SHP77 (cell line): Measurements from ENCODE around the gene SDR9C7.
"Not testable (repeated sequence)": the region's sequence is repeated elsewhere in the genome, so short reads cannot be mapped to it uniquely, and the experiment has no call there.

Source experiments
- DNase-seq, 2 experiments: peaks; one replicate each; lab custom pipeline; 2025; lab: John Stamatoyannopoulos, UW

The SDR9C7 gene

DNA sequence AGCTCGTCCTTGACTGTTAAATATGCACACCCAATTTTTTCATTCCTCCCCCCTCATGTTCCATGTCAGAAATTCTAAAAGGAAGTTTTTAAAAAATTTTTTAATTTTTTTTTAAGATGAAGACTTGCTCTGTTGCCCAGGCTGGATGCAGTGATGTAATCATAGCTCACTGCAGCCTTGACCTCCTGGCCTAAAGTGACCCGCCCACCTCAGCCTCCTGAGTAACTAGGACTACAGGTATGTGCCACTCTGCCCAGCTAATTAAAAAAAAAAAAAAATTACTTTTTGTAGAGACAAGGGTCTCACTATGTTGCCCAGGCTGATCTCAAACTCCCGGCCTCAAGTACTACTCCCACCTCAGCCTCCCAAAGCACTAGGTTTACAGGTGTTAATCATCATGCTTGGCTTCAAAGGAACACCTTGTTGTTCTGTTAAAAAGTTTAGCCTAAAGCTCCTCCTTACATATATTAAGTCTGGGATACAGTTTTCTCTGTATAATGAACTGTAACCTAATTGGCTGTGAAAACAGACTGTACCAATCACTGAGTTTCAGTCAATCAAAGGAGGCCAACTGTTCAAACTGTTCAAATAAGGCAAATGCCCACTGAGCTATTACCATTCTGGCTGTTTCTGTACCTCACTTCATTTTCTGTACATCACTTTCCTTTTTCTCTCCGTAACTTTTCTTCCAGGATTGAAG, 17.8 kb downstream of the SDR9C7 start:
- no peak for DNase-seq

DNA sequence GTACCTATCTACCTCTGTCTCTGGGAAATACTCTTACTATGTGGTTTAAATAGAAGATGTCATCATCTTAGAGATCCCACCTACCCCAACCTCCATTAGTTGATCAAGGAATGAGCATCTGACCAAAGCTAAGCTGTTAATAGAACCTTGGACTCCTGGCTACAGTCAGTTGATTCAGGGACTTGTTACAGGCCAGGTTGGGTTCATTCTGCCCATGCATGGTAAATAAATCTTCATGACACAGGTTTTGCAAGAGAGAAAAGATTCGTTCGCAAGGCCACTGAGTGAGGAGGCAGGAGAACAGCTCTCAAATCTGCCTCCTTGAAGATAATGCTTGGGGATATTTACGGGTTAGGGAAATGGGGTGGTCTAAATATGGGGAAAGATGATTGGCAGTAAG, 19.5 kb downstream of the SDR9C7 start:
- no peak for DNase-seq

DNA sequence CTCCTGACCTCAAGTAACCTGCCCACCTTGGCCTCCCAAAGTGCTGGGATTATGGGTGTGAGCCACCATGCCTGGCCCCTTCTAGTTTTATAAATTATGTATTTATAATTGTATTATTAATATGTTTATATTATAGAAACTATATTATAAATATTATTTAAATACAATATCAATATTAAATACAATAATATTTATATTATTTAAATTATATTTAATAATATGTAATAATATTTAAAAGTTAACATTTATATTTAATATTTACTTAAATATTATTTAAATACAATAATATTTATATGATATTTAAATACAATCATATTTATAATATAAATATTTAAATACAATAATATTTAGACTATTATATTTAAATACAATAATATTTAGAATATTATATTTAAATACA, 20.0 kb downstream of the SDR9C7 start:
- DNase-seq, result no peak

DNA sequence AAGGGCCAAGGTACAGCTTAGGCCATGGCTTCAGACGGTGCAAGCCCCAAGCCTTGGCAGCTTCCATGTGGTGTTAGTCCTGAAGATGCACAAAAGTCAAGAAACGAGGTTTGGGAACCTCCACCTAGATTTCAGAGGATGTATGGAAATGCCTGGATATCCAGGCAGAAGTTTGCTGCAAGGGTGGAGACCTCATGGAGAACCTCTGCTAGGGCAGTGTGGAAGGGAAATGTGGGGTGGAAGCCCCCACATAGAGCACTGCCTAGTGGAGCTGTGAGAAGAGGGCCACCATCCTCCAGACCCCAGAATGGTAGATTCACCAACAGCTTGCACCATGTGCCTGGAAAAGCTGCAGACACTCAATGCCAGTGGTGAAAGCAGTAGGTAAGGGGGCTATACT, 24.8 kb downstream of the SDR9C7 start:
- DNase-seq, result not testable (repeated sequence)

DNA sequence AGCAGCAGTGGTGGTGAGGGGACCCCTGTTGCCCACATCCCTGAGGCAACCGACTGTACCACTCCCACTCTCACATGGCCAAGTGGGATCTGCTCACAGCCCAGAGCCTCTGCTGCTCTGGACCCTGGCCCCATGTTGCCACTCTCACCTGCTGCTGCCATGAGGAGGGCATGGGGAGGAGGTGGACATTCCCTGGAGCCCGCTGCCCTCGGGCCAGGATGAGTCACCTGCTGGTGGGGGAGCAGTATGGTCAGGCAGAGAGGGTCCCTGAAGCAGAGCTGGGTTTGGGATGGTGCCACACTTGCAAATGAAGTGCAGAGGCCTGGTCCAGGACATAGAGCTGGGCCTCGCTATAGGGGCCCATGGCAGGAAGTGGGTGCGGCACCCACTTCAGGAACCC, 26.1 kb downstream of the SDR9C7 start:
- DNase-seq, result no peak

DNA sequence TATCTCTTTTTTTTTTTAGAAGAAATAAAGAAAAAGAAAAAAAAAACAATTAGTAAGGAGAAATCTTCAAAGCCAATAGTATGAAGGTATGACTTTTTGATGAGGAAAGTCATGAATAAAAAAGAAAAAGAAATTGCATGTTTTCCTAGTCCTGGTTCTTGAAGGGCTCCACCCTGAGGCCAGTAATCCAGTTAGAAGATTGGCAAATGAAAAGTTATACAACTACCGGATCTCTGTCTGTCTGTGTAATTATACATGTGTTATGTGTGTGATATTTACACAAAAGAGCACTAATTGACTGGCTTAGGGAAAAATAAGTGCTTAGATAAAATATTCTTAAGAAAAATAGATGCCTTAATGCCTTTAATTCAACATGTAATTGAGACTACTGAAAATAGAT, 28.4 kb downstream of the SDR9C7 start:
- no peak for DNase-seq

DNA sequence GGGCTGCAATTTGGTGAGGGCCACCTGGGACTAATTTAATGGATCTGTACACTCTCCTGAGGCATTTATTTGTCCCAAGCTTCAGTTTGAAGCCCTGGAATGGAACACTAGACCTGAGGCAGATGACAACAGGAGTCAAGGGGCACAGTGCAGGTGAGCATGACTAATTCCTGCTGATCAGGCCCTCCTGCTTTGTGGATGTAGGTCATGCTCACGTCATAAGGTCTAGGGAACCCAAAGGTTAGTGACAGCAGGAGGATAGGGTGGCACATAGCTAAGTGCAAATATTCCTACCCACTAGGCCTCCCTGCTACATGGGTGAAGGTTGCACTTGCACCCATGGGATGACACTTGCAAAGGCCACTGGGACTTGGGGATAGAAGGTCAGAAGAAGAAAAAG, 30.8 kb downstream of the SDR9C7 start:
- no peak for DNase-seq

DNA sequence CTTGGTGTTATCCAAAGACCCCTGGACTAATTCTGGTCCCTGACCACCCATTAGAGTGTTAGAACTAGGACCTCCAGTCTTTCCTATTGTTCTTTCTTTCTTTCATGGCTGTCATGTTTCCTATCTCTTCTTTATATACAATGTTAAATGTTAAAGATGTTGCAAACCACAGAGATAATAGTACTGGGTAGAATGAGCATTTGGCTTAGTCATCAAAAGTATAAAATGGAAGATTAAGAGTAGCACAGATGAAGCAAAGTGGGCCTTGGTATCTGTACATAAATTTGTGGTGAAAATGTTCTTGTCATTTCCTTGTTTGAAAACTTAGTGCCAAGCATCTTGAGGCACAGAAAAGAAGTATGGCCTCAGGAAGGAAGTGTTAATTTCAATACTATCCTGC, 32.9 kb downstream of the SDR9C7 start:
- DNase-seq, result not testable (repeated sequence)

DNA sequence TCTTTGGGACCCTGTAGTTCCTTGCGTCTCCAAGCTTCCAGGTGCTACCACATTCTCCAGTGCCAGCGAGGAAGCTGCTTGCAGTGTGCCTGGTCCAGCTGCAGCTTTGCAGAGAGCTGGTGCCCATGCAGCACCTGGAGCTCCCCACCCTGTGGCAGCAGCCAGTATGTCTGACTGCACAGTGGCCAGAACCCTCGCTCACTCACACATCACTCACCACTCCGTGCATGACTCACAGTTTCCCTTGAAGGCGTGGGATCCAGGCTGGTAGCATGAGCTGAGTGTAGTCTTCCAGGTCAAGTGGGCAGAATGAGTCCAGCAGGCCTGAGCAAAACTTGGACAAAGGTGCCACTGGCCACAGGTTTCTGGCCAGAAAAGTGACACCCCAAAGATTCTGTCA, 33.6 kb downstream of the SDR9C7 start:
- no peak for DNase-seq

DNA sequence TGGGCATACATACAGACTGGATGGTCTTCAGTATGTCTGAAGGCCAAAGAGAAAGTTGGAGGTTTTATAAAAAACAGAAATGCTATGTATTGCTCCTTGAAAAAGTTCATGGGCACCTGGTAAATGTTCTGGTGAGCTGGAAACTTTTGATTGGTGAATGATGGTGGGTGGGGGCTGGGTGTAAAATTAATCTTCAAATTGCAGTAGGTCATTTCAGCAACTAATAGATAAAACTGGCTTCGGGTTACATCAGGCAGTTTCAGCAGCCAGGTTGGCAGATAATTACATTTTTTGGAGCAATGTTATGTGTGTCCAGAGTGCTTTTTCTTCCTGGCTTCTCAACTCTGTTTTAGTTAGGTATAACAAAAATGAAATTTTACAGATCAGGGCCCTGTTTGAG, 35.3 kb downstream of the SDR9C7 start:
- DNase-seq, result no peak

DNA sequence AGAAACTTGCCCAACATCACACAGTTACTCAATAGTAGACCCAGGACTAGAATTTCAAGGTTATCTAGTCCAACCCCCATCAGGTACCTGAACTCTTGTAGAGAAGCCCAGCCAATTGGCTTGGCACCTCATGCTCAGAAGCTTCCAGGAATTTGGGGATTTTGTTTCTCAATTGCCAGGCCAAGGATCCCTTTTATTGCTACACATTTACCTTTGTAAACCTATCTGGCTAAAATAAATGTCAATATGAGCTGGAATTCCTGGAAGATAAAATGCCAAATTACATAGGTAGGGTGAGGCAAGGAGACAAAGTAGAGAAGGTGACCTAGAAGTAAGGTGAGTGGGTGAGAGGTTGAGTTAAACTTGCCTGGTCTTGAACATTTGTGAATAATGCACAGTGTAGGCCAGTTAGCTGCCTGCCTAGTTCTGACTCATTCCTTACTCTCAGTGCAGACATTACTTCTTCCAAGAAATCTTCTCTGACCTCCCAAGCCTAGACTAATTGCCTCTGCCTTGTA, 36.3 kb downstream of the SDR9C7 start:
- DNase-seq, result no peak

DNA sequence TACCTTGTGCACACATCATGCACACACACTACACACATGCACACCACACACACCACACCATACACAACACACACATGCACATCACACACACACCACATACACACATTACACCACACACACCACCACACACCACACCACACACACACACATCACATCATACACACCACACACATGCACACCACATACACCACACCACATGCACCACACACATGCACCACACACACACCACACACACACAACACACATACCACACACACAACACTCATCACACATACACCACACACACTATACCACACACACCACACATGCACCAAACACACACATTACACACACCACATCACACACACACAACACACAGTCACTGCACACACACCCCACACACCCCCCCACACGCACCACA, 38.1 kb downstream of the SDR9C7 start:
- DNase-seq, result no peak

DNA sequence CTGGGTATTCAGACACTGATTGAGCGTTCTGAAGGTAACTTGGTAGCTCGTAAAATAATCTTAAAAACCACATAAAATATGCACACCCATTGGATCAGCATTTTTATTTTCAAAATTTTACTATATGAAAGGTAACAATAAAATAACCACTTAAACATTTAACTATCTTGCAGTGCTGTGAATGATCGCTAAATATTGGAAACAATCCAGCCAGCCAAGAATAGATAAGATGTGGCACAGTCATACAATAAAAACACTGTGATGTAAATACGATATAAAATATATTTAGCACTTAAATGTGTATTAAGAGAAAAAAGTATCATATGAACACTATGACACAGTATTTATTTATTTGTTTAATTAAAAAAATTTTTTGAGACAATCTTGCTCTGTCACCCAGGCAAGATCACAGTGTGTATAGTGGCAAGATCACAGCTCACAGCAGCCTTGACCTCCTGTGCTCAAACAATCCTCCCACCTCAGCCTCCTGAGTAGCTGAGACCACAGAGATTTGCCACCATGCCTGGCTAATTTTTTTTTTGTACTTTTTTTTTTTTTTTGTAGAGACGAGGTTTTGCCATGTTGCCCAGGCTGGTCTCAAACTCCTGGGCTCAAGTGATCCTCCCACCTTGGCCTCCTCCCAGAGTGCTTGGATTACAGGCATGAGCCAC, 39.4 kb downstream of the SDR9C7 start:
- DNase-seq, result no peak

DNA sequence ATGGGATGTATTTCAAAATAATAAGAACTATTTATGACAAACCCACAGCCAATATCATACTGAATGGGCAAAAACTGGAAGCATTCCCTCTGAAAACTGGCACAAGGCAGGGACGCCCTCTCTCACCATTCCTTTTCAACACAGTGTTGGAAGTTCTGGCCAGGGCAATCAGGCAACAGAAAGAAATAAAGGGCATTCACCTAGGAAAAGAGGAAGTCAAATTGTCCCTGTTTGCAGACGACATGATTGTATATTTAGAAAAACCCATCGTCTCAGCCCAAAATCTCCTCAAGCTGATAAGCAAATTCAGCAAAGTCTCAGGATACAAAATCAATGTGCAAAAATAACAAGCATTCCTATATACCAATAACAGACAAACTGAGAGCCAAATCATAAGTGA, 42.3 kb downstream of the SDR9C7 start:
- not testable (repeated sequence) for DNase-seq

DNA sequence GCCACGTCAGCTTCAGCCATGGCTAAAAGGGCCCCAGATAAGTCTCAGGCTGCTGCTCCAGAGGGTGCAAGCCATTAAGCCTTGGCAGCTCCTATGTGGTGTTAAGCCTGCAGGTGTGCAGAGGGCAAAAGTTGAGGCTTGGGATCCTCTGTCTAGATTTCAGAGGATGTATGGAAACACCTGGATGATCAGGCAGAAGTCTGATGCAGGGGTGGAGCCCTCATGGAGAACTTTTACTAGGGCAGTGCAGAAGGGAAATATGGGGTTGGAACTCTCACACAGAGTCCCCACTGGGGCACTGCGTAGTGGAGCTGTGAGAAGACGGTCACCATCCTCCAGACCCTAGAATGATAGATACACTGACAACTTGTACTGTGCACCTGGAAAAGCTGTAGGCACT, 47.9 kb downstream of the SDR9C7 start:
- no peak for DNase-seq

DNA sequence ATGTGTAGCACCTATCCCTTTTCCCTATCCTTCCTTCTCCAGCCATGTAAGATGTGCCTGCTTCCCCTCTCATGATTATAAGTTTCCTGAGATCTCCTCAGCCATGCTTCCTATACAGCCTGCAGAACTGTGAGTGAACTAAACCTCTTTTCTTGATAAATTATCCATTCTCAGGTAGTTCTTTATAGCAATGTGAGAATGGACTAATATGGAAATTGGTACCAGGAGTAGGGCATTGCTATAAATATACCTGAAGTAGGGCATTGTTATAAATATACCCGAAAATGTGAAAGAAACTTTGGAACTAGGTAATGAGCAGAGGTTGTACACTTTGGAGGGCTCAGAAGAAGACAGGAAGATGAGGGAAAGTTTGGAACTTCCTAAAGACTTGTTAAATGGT, 48.9 kb downstream of the SDR9C7 start:
- DNase-seq, result no peak

DNA sequence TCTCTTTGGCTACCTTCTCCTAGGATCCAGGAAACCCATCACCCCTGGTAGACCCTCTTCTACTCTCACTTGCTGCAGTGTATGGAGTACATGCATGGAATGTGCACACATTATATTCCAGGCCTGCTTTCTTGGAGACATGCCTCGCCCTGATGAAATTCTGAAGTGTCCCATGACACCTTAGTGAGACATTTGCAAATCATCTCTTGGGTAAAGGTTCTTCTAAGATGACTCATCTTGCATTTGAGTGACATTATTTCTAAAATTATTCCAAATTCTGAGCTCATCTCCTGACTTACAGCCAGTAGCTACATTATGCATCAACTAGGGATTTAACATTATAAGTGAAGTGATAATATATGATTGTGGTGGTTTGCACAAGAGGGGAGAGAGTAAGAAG, 49.8 kb downstream of the SDR9C7 start:
- no peak for DNase-seq

DNA sequence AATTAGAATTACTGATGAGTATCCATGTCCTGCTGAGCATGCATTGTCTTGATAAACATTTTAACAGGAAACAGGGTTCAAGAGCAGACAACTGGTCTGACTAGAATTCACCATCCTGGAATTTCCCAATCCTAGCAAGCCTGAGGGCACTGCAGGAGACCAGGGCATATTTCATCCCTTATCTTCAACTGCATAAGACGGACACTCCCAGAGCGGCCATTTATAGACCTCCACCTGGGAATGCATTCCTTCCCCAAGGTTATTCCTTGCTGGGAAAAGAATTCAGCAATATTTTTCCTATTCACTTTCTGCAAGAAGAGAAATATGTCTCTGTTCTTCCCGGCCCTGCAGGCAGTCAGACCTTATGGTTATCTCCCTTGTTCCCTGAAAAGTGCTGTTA, 51.8 kb downstream of the SDR9C7 start:
- not testable (repeated sequence) for DNase-seq

DNA sequence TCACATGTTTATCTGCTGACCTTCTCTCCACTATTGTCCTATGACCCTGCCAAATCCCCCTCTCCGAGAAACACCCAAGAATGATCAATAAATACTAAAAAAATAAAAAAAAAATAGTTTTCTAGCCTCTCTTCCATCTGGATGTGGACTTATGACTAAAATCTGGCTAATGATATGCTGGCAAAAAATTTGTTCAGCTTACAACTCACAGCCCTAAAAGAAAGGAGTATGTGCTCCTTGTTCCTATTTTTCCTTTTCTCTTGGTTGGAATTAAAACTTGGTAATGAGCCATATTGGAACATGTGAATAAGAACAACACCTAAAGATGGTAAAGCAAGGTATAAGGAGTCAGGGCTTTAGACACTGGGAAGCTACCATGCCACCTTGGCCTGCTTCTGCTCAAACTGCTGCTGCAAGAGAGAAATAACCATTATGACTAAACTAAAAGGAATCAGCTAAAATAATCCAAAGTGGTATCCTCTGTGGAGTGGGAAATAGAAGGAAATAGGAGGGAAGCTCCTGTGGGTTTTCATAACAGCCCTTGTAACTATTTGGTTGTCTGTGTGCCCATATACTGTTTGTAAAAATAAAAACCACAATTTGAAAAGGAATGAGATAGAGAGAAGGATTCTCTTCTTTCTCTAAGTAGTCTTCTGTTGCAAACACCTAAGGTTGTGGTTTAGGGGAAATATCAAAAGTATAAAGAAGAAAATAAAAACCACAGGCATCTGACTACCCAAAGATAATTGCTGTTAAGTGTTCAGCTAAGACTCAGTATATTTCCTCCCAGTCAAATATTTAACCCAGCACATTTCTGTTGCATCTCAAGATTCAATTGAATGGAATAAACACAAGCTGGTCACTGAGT, 53.8 kb downstream of the SDR9C7 start:
- DNase-seq, result no peak

DNA sequence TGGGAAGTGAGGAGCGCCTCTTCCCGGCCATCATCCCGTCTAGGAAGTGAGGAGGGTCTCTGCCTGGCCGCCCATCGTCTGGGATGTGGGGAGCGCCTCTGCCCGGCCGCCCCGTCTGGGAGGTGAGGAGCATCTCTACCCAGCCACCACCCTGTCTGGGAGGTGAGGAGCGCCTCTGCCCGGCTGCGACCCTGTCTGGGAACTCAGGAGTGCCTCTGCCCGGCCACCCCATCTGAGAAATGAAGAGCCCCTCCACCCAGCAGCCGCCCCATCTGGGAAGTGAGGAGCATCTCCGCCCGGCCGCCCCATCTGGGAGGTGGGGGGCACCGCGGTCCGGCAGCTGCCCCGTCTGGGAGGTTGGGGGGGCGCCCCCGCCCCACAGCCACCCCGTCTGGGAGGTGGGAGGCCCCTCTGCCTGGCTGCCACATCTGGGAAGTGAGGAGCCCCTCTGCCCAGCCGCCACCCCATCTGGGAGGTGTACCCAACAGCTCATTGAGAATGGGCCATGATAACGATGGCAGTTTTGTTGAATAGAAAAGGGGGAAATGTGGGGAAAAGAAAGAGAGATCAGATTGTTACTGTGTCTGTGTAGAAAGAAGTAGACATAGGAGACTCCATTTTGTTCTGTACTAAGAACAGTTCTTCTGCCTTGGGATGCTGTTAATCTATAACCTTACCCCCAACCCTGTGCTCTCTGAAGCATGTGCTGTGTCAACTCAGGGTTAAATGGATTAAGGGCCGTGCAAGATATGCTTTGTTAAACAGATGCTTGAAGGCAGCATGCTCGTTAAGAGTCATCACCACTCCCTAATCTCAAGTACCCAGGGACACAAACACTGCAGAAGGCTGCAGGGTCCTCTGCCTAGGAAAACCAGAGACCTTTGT, 54.7 kb downstream of the SDR9C7 start:
- not testable (repeated sequence) for DNase-seq

DNA sequence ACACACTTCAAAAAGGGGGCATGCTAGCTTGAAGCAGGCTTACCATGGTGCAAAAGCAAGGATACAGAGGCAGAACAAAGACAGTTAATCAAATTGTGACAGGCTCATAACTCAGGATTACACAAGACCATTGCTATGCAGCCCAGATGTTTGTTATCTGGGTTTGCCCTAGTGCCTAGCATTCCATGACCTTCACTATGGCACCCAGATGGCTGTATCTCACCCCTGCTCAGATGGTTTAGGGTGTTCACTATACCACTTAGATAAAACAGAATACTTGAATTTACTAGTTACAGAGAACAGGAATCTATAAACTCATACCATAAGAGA, 56.2 kb downstream of the SDR9C7 start:
- DNase-seq, result no peak
